Measurements from ENCODE around the gene TSR3.

TSR3 gene

GRCh38 chr16:1311212-1311737 is 40.4 kb downstream of the TSR3 start:
- DNase-seq (ENCODE audit: low read depth in 2 of 3, low spot score in 2 of 3) = no peak

- DNase-seq (ENCODE audit: low read depth in 2 of 3, low spot score in 2 of 3) = no peak
Observed at GRCh38 chr16:1310832-1311200, 40.9 kb downstream of the TSR3 start.

- DNase-seq (ENCODE audit: low read depth in 2 of 3, low spot score in 2 of 3) = peak in 1 of 3 experiments; percentile 39
Observed at GRCh38 chr16:1309888-1310831, 41.5 kb downstream of the TSR3 start.

GRCh38 chr16:1308977-1309885 is 42.4 kb downstream of the TSR3 start, which contains the start of gene UBE2I:
Gene UBE2I, plus strand, starts transcription at chr16:1309636. Its CDS starts 4,395 bp downstream, at chr16:1314031.
- peak; percentile 95 to 99 (median 98) for DNase-seq (ENCODE audit: low read depth in 2 of 3, low spot score in 2 of 3)

- no peak for DNase-seq (ENCODE audit: low read depth in 2 of 3, low spot score in 2 of 3)
Observed at GRCh38 chr16:1308036-1308976, 43.4 kb downstream of the TSR3 start.

- no peak for DNase-seq (ENCODE audit: low read depth in 2 of 3, low spot score in 2 of 3)
Observed at GRCh38 chr16:1306334-1306733, 45.3 kb downstream of the TSR3 start.

- no peak for DNase-seq (ENCODE audit: low read depth in 2 of 3, low spot score in 2 of 3)
Observed at GRCh38 chr16:1305823-1306222, 45.9 kb downstream of the TSR3 start.

- DNase-seq (ENCODE audit: low read depth in 2 of 3, low spot score in 2 of 3) = no peak
Observed at GRCh38 chr16:1301562-1301961, 50.1 kb downstream of the TSR3 start.

- DNase-seq (ENCODE audit: low read depth in 2 of 3, low spot score in 2 of 3) = peak; percentile 44 to 70 (median 54)
Observed at GRCh38 chr16:1300664-1301476, 50.8 kb downstream of the TSR3 start.

GRCh38 chr16:1299868-1300203 is 51.8 kb downstream of the TSR3 start:
- no peak for DNase-seq (ENCODE audit: low read depth in 2 of 3, low spot score in 2 of 3)
